WTC11 (cell line): Measurements from ENCODE around the gene THY1. TPM values are rescaled to one million over a fixed set of nuclear protein-coding genes. Genes with fewer than 3 reads are reported as not detected.
A peak's percentile ranks its signal among the peaks of the same experiment; 100 is the strongest.

Experiments
- ATAC-seq: fragments of 200-7000 bp; cut with Tn5 transposase; 2 replicates; pipeline ENCODE4 v1.10.0; 2021; ENCODE audit warnings: mild to moderate bottlenecking, moderate library complexity
- CTCF ChIA-PET: fragments of 300-600 bp; sonication (Branson Sonifier 250); formaldehyde crosslinking; loops from one replicate; lab custom pipeline; 2021; ENCODE audit warnings: antibody characterized with exemption; lab: Charles Lee
- POLR2A ChIA-PET: fragments of 350-600 bp; sonication (Branson Sonifier 250); formaldehyde crosslinking; loops from one replicate; lab custom pipeline; 2021; ENCODE audit warnings: antibody characterized with exemption; lab: Charles Lee
- DNase-seq: peaks from one replicate; pipeline ENCODE4 v3.0.0; 2021; ENCODE audit warnings: low spot score
- H3K27ac Mint-ChIP-seq: 2 replicates; pipeline ENCODE4 v1.8.0; 2021; ENCODE audit warnings: mixed read lengths
- H3K27me3 Mint-ChIP-seq: 2 replicates; pipeline ENCODE4 v1.8.0; 2021; ENCODE audit warnings: low read depth, mild to moderate bottlenecking, moderate library complexity, mixed read lengths
- H3K36me3 Mint-ChIP-seq: 2 replicates; pipeline ENCODE4 v1.8.0; 2021; ENCODE audit warnings: mixed read lengths
- H3K4me1 Mint-ChIP-seq: 2 replicates; pipeline ENCODE4 v1.8.0; 2022; ENCODE audit warnings: mixed read lengths
- H3K4me3 Mint-ChIP-seq: 2 replicates; pipeline ENCODE4 v1.8.0; 2021; ENCODE audit warnings: mild to moderate bottlenecking, moderate library complexity, mixed read lengths
- H3K9me3 Mint-ChIP-seq: 2 replicates; pipeline ENCODE4 v1.8.0; 2021; ENCODE audit warnings: mixed read lengths
- ARID4B ChIP-seq: sonication (generic); formaldehyde crosslinking; IDR thresholded peaks from 2 replicates; pipeline ENCODE4 v1.8.0; 2023; ENCODE audit warnings: missing genetic modification reagents, mild to moderate bottlenecking, borderline replicate concordance
- CDX4 ChIP-seq: fragments of 250-450 bp; sonication (Bioruptor Pico); IDR thresholded peaks from 2 replicates; pipeline ENCODE4 v1.9.0; 2021; ENCODE audit warnings: moderate library complexity, mild to moderate bottlenecking, inconsistent platforms, borderline replicate concordance
- CREB1 ChIP-seq: sonication (generic); formaldehyde crosslinking; IDR thresholded peaks from 2 replicates; pipeline ENCODE4 v1.8.0; 2023; ENCODE audit warnings: mild to moderate bottlenecking, missing genetic modification reagents
- E2F1 ChIP-seq: sonication (generic); formaldehyde crosslinking; IDR thresholded peaks from 2 replicates; pipeline ENCODE4 v1.8.0; 2022; ENCODE audit warnings: mild to moderate bottlenecking, missing genetic modification reagents
- ELF4 ChIP-seq: sonication (generic); formaldehyde crosslinking; IDR thresholded peaks from 2 replicates; pipeline ENCODE4 v1.8.1; 2022; ENCODE audit warnings: low read depth, mild to moderate bottlenecking, moderate library complexity, missing genetic modification reagents
- ESRRA ChIP-seq: sonication (generic); formaldehyde crosslinking; IDR thresholded peaks from 2 replicates; pipeline ENCODE4 v1.8.1; 2022; ENCODE audit warnings: mild to moderate bottlenecking, missing genetic modification reagents, borderline replicate concordance
- ETV6 ChIP-seq: sonication (generic); formaldehyde crosslinking; IDR thresholded peaks from 2 replicates; pipeline ENCODE4 v1.8.1; 2022; ENCODE audit warnings: mild to moderate bottlenecking, missing genetic modification reagents
- GTF2I ChIP-seq: fragments of 250-450 bp; sonication (Bioruptor Pico); conservative IDR thresholded peaks from 2 replicates; pipeline ENCODE4 v1.4.0; 2021; ENCODE audit warnings: mild to moderate bottlenecking
- JAZF1 ChIP-seq: fragments of 250-450 bp; sonication (Bioruptor Pico); IDR thresholded peaks from 2 replicates; pipeline ENCODE4 v1.9.0; 2021; ENCODE audit warnings: moderate library complexity, mild to moderate bottlenecking, inconsistent platforms
- MAX ChIP-seq: sonication (generic); formaldehyde crosslinking; IDR thresholded peaks from 2 replicates; pipeline ENCODE4 v1.8.0; 2022; ENCODE audit warnings: mild to moderate bottlenecking, missing genetic modification reagents
- MYBL2 ChIP-seq: sonication (generic); formaldehyde crosslinking; IDR thresholded peaks from 2 replicates; pipeline ENCODE4 v1.8.1; 2023; ENCODE audit warnings: mild to moderate bottlenecking, moderate library complexity, missing genetic modification reagents
- NFATC4 ChIP-seq: fragments of 250-450 bp; sonication (Bioruptor Pico); IDR thresholded peaks from 2 replicates; pipeline ENCODE4 v1.9.0; 2021; ENCODE audit warnings: mild to moderate bottlenecking
- NFYB ChIP-seq: sonication (generic); formaldehyde crosslinking; conservative IDR thresholded peaks from 2 replicates; pipeline ENCODE4 v1.8.0; 2022; ENCODE audit warnings: low read depth, missing genetic modification reagents
- NR2C2 ChIP-seq: sonication (generic); formaldehyde crosslinking; IDR thresholded peaks from 2 replicates; pipeline ENCODE4 v1.8.0; 2022; ENCODE audit warnings: mild to moderate bottlenecking, missing genetic modification reagents
- NR3C1 ChIP-seq: sonication (generic); formaldehyde crosslinking; conservative IDR thresholded peaks from 2 replicates; pipeline ENCODE4 v1.8.1; 2023; ENCODE audit warnings: low read depth, mild to moderate bottlenecking, missing genetic modification reagents
- STAT6 ChIP-seq: sonication (generic); formaldehyde crosslinking; conservative IDR thresholded peaks from 2 replicates; pipeline ENCODE4 v1.8.1; 2023; ENCODE audit warnings: mild to moderate bottlenecking, low read depth, missing genetic modification reagents, moderate library complexity
- TEAD1 ChIP-seq: sonication (generic); formaldehyde crosslinking; IDR thresholded peaks from 2 replicates; pipeline ENCODE4 v1.8.0; 2022; ENCODE audit warnings: mild to moderate bottlenecking, missing genetic modification reagents
- ZBTB21 ChIP-seq: sonication (generic); formaldehyde crosslinking; IDR thresholded peaks from 2 replicates; pipeline ENCODE4 v1.8.1; 2023; ENCODE audit warnings: mild to moderate bottlenecking, missing genetic modification reagents, borderline replicate concordance
- ZNF317 ChIP-seq: sonication (generic); formaldehyde crosslinking; IDR thresholded peaks from 2 replicates; pipeline ENCODE4 v1.8.1; 2023; ENCODE audit warnings: low read depth, mild to moderate bottlenecking, moderate library complexity, missing genetic modification reagents, borderline replicate concordance
- ZNF396 ChIP-seq: fragments of 250-450 bp; sonication (Bioruptor Pico); IDR thresholded peaks from 2 replicates; pipeline ENCODE4 v1.8.0; 2021; ENCODE audit warnings: mild to moderate bottlenecking, moderate library complexity, borderline replicate concordance
- ZNF423 ChIP-seq: fragments of 250-450 bp; sonication (Bioruptor Pico); IDR thresholded peaks from 2 replicates; pipeline ENCODE4 v2.1.2; 2022; ENCODE audit warnings: mild to moderate bottlenecking, moderate library complexity
- ZNF512 ChIP-seq: sonication (generic); formaldehyde crosslinking; IDR thresholded peaks from 2 replicates; pipeline ENCODE4 v1.8.1; 2022; ENCODE audit warnings: missing genetic modification reagents, borderline replicate concordance
- total RNA-seq: library from RNA; stranded (reverse); gene quantifications from 3 replicates; pipeline ENCODE4 v1.2.3, GENCODE V29; 2021

Gene THY1
- total RNA-seq, 1 experiment from 2014 or later = 325 TPM

GRCh38 chr11:119460582-119460981 is 37.6 kb upstream of the THY1 start:
- CTCF ChIA-PET = interaction anchor here (1.2 to 2.9 kb wide), 3 partner anchors 14 to 122 kb away, joined by 4 to 11 read pairs (median 6); no protein-coding TSS in a partner anchor
- Mint-ChIP-seq H3K4me3 (no peak overlapping the region), H3K4me1 (peaks cover 38% of the 10 kb centered on the region), H3K9me3 (peaks cover 10% of the 10 kb centered on the region)
- POLR2A ChIA-PET = no interaction called here
- TF ChIP-seq GTF2I (CRISPR knock-in tag) (no peak), TEAD1 (CRISPR knock-in tag) (no peak), NR3C1 (CRISPR knock-in tag) (no peak), ELF4 (CRISPR knock-in tag) (no peak), ZNF423 (CRISPR knock-in tag) (no peak), ESRRA (CRISPR knock-in tag) (no peak), STAT6 (no peak), CREB1 (CRISPR knock-in tag) (no peak), ZBTB21 (CRISPR knock-in tag) (no peak), NFYB (no peak), CDX4 (CRISPR knock-in tag) (no peak), JAZF1 (CRISPR knock-in tag) (no peak), NFATC4 (CRISPR knock-in tag) (no peak), ZNF396 (CRISPR knock-in tag) (no peak), ZNF512 (CRISPR knock-in tag) (no peak)
- TF ChIP-seq, all 79 proteins: peak for 0
- H3K27ac Mint-ChIP-seq = no peak overlapping the region
- DNase-seq = no peak
- H3K27me3 Mint-ChIP-seq = no peaks in the 10 kb centered on the region; the same call in 1 of the 2 replicates
- ATAC-seq = no peak
- H3K36me3 Mint-ChIP-seq = no peaks in the 10 kb centered on the region

GRCh38 chr11:119460097-119460496 is 37.1 kb upstream of the THY1 start:
- Mint-ChIP-seq H3K4me3 (no peak overlapping the region), H3K36me3 (no peaks in the 10 kb centered on the region), H3K4me1 (peaks cover 38% of the 10 kb centered on the region), H3K27ac (no peak overlapping the region), H3K9me3 (peaks cover 10% of the 10 kb centered on the region), H3K27me3 (no peaks in the 10 kb centered on the region; the same call in 1 of the 2 replicates)
- ChIA-PET CTCF (interaction anchor here (0.9 to 2.9 kb wide), 7 partner anchors 15 to 122 kb away, joined by 3 to 11 read pairs (median 4); partner anchors contain the start of gene USP2), POLR2A (no interaction called here)
- DNase-seq (no peak), ATAC-seq (peak; percentile 61)
- no peak for TF ChIP-seq ZNF317
- TF ChIP-seq E2F1 (CRISPR knock-in tag) = no peak
- no peak for TF ChIP-seq NR2C2 (CRISPR knock-in tag)
- TF ChIP-seq ARID4B (CRISPR knock-in tag) = no peak
- no peak for TF ChIP-seq MYBL2
- no peak for TF ChIP-seq ETV6 (CRISPR knock-in tag)
- TF ChIP-seq ZNF512 (CRISPR knock-in tag) = no peak
- TF ChIP-seq MAX (CRISPR knock-in tag) = no peak
- TF ChIP-seq NR3C1 (CRISPR knock-in tag) = no peak
